Astrocyte (in vitro differentiated cells and primary cell): ENCODE data around the gene PARP2. TPM values are rescaled to one million over a fixed set of nuclear protein-coding genes. Genes with fewer than 3 reads are reported as not detected.
A peak's percentile ranks its signal among the peaks of the same experiment; 100 is the strongest.

ENCODE experiments used
- DNase-seq: peaks from one replicate; pipeline ENCODE4 v3.0.0-alpha.2; 2010; ENCODE audit warnings: low read depth
- FAIRE-seq: peaks from 2 replicates; lab custom pipeline; 2011; peaks lifted over from hg19 to GRCh38; lab: Jason Lieb, UNC
- H2AFZ ChIP-seq: 2 replicates; pipeline ENCODE4 v1.6.0; 2012; ENCODE audit warnings: low read depth, low read length, inconsistent platforms
- H3K27ac ChIP-seq: 2 replicates; pipeline ENCODE4 v1.5.1; 2011; ENCODE audit warnings: low read depth, low read length, inconsistent platforms
- H3K27me3 ChIP-seq: 2 replicates; pipeline ENCODE4 v1.6.0; 2011; ENCODE audit warnings: low read length, inconsistent platforms; ENCODE audit not compliant: insufficient read depth
- H3K36me3 ChIP-seq: 2 replicates; pipeline ENCODE4 v1.5.1; 2011; ENCODE audit warnings: low read length, inconsistent platforms; ENCODE audit not compliant: insufficient read depth
- H3K4me1 ChIP-seq: 2 replicates; pipeline ENCODE4 v1.5.1; 2011; ENCODE audit warnings: low read length, inconsistent platforms; ENCODE audit not compliant: insufficient read depth
- H3K4me2 ChIP-seq: 2 replicates; pipeline ENCODE4 v1.6.0; 2012; ENCODE audit warnings: low read length, inconsistent platforms
- H3K4me3 ChIP-seq: 2 replicates; pipeline ENCODE4 v1.5.1; 2011; ENCODE audit warnings: low read depth, mild to moderate bottlenecking, low read length, inconsistent platforms; ENCODE audit not compliant: insufficient read depth
- H3K79me2 ChIP-seq: 2 replicates; pipeline ENCODE4 v1.6.0; 2012; ENCODE audit warnings: mild to moderate bottlenecking, low read length, inconsistent platforms; ENCODE audit not compliant: insufficient read depth
- H3K9ac ChIP-seq: 2 replicates; pipeline ENCODE4 v1.6.0; 2012; ENCODE audit warnings: mild to moderate bottlenecking, low read length, inconsistent platforms
- H3K9me3 ChIP-seq: 2 replicates; pipeline ENCODE4 v1.5.1; 2012; ENCODE audit warnings: low read depth, mild to moderate bottlenecking, low read length, inconsistent platforms; ENCODE audit not compliant: insufficient read depth
- H4K20me1 ChIP-seq: 2 replicates; pipeline ENCODE4 v1.6.0; 2012; ENCODE audit warnings: low read length, inconsistent platforms; ENCODE audit not compliant: insufficient read depth
- H3K27ac Mint-ChIP-seq: one replicate; pipeline ENCODE4 v1.8.0; 2021; ENCODE audit warnings: mild to moderate bottlenecking, mixed read lengths; ENCODE audit not compliant: unreplicated experiment
- H3K27me3 Mint-ChIP-seq: one replicate; pipeline ENCODE4 v1.8.0; 2021; ENCODE audit warnings: low read depth, mixed read lengths; ENCODE audit not compliant: unreplicated experiment
- H3K36me3 Mint-ChIP-seq: one replicate; pipeline ENCODE4 v1.8.0; 2021; ENCODE audit warnings: low read depth, mixed read lengths; ENCODE audit not compliant: unreplicated experiment
- H3K4me1 Mint-ChIP-seq: one replicate; pipeline ENCODE4 v1.8.0; 2021; ENCODE audit warnings: low read depth, mixed read lengths; ENCODE audit not compliant: unreplicated experiment
- H3K4me3 Mint-ChIP-seq: one replicate; pipeline ENCODE4 v1.8.0; 2021; ENCODE audit warnings: mild to moderate bottlenecking, moderate library complexity, mixed read lengths; ENCODE audit not compliant: unreplicated experiment
- H3K9me3 Mint-ChIP-seq: one replicate; pipeline ENCODE4 v1.8.0; 2021; ENCODE audit warnings: mild to moderate bottlenecking, mixed read lengths; ENCODE audit not compliant: unreplicated experiment
- CTCF ChIP-seq: IDR thresholded peaks from 2 replicates; pipeline ENCODE4 v1.5.1; 2011; ENCODE audit warnings: low read depth, mild to moderate bottlenecking, inconsistent platforms, low read length, moderate library complexity; ENCODE audit not compliant: insufficient read depth
- EZH2 ChIP-seq: IDR thresholded peaks from 2 replicates; pipeline ENCODE4 v1.6.1; 2012; ENCODE audit warnings: mild to moderate bottlenecking, low read length, inconsistent platforms; ENCODE audit not compliant: insufficient read depth
- total RNA-seq: library from RNA; stranded (reverse); gene quantifications from 2 replicates; pipeline ENCODE4 v1.2.1, GENCODE V29; 2021

Gene PARP2
- total RNA-seq, 1 donor from 2014 or later = 21.5 TPM

DNA sequence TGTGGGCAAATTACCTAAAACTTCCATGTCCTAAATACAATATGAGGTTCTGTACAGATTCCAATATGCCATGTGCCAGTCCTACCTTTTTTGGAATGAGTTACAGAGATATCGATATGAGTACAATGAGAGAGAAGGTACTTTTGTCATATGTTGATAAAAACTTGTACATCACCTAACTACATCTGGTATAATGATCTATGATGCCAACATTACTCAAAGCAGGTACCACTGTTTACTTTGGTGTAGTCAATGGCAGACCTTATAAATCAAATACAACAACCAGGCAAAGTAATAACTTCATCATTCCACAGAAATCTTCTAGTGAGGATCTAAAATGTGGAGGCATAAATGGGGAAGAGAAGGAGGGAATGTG is 57.1 kb downstream of the PARP2 start:
- H3K9ac ChIP-seq = no peak overlapping the region
- H3K4me3 ChIP-seq = no peak overlapping the region
- peaks cover 34% of the 10 kb centered on the region for H3K36me3 ChIP-seq
- H3K9me3 ChIP-seq = no peaks in the 10 kb centered on the region
- peak overlapping the region; percentile 62 for H3K4me2 ChIP-seq
- Mint-ChIP-seq H3K9me3 (no peaks in the 10 kb centered on the region), H3K36me3 (peaks cover 35% of the 10 kb centered on the region), H3K27ac (no peak overlapping the region), H3K4me3 (peak overlapping the region; percentile 42), H3K27me3 (no peaks in the 10 kb centered on the region), H3K4me1 (peaks cover 11% of the 10 kb centered on the region)
- peaks cover 2% of the 10 kb centered on the region for H3K79me2 ChIP-seq
- H3K4me1 ChIP-seq = peaks cover 7% of the 10 kb centered on the region
- no peak overlapping the region for H2AFZ ChIP-seq
- no peak overlapping the region for H3K27ac ChIP-seq
- no peak for TF ChIP-seq EZH2
- TF ChIP-seq CTCF = no peak
- FAIRE-seq (no peak), DNase-seq (no peak)
- no peaks in the 10 kb centered on the region for H3K27me3 ChIP-seq
- H4K20me1 ChIP-seq = peaks cover 5% of the 10 kb centered on the region

- peak overlapping the region; percentile 62 for H3K4me2 ChIP-seq
- no peak for TF ChIP-seq EZH2
- no peak for TF ChIP-seq CTCF
- H3K27ac ChIP-seq = peak overlapping the region; percentile 15
- H3K27me3 Mint-ChIP-seq = no peaks in the 10 kb centered on the region
- H2AFZ ChIP-seq = no peak overlapping the region
- H3K4me1 Mint-ChIP-seq = peaks cover 11% of the 10 kb centered on the region
- H3K9me3 Mint-ChIP-seq = no peaks in the 10 kb centered on the region
- no peak for FAIRE-seq
- H3K4me1 ChIP-seq = peaks cover 7% of the 10 kb centered on the region
- no peak overlapping the region for H3K4me3 ChIP-seq
- H3K4me3 Mint-ChIP-seq = peak overlapping the region; percentile 42
- peaks cover 7% of the 10 kb centered on the region for H4K20me1 ChIP-seq
- peak; percentile 7 for DNase-seq
- H3K27me3 ChIP-seq = no peaks in the 10 kb centered on the region
- H3K79me2 ChIP-seq = peaks cover 4% of the 10 kb centered on the region
- no peak overlapping the region for H3K27ac Mint-ChIP-seq
- H3K9ac ChIP-seq = no peak overlapping the region
- peaks cover 31% of the 10 kb centered on the region for H3K36me3 Mint-ChIP-seq
- H3K9me3 ChIP-seq = no peaks in the 10 kb centered on the region
- peaks cover 36% of the 10 kb centered on the region for H3K36me3 ChIP-seq
Measured at GRCh38 chr14:20400965-20401593, 57.6 kb downstream of the PARP2 start.

DNA sequence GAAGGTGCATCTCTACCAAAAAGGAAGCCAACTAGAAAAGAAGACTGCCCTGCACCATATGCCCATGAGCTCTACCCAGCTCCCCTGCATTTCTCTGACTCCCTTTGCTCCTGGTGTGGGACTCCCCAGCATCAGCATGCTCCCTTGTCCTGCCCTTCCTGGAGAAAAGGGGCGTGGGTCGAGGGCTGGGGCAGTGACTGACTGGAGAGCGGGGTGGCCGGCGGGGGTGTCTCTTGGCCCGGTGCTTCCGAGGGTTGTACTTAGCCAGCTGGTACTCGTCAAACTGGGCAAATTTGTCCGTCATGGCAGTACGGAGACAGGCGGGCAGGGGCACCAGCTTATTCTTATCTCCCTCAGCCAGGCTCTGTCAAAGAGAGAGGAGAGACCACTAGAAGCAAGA is 60.1 kb downstream of the PARP2 start:
- H3K79me2 ChIP-seq = peaks cover 14% of the 10 kb centered on the region
- Mint-ChIP-seq H3K27me3 (no peaks in the 10 kb centered on the region), H3K36me3 (peaks cover 40% of the 10 kb centered on the region), H3K27ac (no peak overlapping the region), H3K9me3 (no peaks in the 10 kb centered on the region), H3K4me1 (peaks cover 18% of the 10 kb centered on the region), H3K4me3 (no peak overlapping the region)
- H3K27ac ChIP-seq = no peak overlapping the region
- TF ChIP-seq EZH2 = no peak
- no peak for TF ChIP-seq CTCF
- peaks cover 44% of the 10 kb centered on the region for H3K36me3 ChIP-seq
- FAIRE-seq (no peak), DNase-seq (no peak)
- H3K9ac ChIP-seq = no peak overlapping the region
- H3K9me3 ChIP-seq = no peaks in the 10 kb centered on the region
- no peak overlapping the region for H3K4me3 ChIP-seq
- no peaks in the 10 kb centered on the region for H3K27me3 ChIP-seq
- no peak overlapping the region for H2AFZ ChIP-seq
- no peak overlapping the region for H3K4me2 ChIP-seq
- H3K4me1 ChIP-seq = peaks cover 7% of the 10 kb centered on the region
- peaks cover 28% of the 10 kb centered on the region for H4K20me1 ChIP-seq
